Hepatic stellate cell (primary cell): Measurements from ENCODE around the gene SRP68.

Experiments
- DNase-seq: peaks from one replicate; pipeline ENCODE4 v3.0.0; 2011; ENCODE audit warnings: low spot score

SRP68 gene

GRCh38 chr17:76017481-76018339, 54.6 kb downstream of the SRP68 start:
- no peak for DNase-seq

DNA sequence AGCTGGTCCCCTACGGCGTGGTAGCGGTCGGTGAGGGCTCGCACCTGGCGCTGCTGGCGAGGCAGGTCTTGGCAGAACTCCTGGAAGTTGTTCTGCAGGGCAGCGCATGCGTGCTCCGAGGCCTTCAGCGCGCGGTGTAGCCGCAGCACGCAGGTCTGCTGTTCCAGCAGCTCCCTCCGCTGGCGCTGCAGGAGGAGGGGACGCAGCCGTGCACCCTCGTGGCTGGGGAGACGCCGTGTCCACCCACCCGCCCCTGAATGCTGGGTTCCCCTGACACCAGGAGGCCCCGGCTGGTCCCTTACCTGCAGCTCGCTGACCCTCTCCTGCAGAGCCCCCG, 57.4 kb downstream of the SRP68 start:
- DNase-seq: no peak

- peak; percentile 82 for DNase-seq
These were observed 58.0 kb downstream of the SRP68 start for GRCh38 chr17:76014100-76014924.

DNA sequence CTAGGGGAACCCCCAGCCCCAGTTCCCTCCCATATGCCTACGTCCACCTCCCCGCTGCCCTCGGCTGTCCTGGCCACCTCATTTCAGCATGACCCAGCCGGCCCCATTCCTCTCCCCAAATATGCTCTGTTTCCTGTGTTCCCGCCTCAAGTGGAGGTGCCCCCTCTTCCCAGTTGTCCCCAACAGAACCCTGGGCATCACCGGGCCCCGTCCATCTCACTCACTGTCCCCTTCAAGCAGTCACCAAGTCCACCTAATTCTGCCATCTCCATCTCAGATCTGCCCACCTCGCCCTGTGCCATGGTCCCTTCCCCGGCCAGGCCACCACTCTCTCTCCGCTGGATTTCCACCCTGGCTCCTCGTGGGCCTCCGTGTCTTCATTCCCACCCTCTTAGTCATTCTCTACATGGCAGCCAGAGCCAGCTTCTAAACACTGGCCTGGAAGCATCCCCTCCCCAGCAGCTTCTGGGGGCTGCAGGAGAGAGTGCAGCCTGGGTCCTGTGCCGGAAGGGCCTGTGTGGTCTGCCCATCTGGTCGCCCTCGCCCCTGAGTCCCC, 58.9 kb downstream of the SRP68 start:
- DNase-seq: no peak

DNA sequence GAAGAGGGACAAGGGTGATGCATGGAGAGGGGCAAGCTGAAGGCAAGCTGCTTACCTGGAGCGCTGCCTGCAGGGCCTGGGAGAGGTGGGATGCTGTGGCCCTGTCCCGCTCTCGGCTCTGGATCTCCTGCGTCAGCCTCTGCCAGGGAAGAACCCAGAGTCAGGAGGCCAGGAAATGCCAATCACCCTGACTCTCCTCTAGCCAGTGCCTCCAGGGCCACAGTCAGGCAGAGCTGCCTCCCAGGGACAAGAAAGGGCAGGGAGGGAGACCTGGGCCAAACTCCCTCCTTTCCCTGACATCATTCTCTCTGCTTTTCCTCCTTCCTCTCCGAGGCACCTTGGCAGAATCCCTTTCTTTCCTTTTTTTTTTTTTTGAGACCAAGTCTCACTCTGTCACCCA, 60.4 kb downstream of the SRP68 start:
- no peak for DNase-seq

DNA sequence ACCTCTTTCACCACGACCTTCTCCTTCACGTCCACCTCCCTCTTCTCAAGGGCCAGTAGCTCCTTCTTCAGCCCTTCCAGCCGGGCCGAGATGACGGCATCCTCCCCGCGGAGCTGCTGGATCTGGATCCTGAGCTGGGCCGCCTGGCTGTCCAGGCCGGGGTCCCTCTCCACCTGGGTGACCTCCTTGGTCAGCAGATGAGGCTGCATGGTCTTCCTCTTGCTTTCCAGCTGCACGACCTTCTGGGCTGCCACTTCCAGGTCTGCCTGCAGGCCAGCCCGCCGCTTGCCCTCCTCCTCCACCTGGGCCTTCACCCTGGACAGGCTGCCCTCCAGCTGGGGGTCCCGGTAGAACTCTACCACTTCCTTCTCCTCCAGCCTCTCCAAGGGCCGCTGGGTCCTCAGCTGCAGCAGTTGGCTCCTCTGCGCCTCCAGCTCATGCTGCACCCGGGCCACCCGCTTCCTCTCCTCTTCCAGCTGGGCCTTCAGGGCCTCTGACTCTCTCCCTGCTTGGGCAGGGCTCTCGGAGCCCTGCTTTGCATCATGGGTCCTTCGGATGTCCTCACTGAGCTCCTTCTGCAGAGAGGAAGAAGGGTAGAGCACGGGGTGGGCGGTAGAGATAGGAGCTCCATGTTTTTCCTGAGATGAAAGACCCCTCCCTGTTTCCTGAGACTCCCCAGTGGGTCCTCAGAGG, 62.2 kb downstream of the SRP68 start:
- no peak for DNase-seq

DNA sequence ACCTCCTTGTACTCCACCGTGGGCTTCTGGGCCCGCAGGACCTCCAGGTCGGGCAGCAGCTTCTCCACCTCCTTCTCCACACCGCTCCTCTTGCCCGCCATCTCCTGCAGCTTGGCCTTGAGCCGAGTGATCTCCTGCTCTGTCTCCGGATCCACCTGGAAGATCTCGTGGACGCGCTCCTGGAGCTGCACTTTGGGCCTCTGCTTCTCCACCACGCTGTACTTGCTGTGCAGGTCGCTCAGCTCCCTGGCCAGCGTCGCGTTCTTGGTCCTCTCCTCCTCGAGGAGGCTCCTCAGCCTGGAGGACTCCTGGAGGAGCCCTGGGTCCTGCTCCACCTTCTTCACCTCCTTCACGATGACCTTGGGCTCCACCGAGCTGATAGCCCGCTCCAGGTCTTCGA, 62.9 kb downstream of the SRP68 start:
- DNase-seq: no peak

GRCh38 chr17:76008630-76009425, 63.5 kb downstream of the SRP68 start:
- DNase-seq: no peak

- no peak for DNase-seq
These were observed 64.1 kb downstream of the SRP68 start for GRCh38 chr17:76008208-76008607.

GRCh38 chr17:76007850-76008165, 64.5 kb downstream of the SRP68 start:
- DNase-seq: no peak

GRCh38 chr17:76007131-76007849, 65.0 kb downstream of the SRP68 start:
- DNase-seq: no peak

DNA sequence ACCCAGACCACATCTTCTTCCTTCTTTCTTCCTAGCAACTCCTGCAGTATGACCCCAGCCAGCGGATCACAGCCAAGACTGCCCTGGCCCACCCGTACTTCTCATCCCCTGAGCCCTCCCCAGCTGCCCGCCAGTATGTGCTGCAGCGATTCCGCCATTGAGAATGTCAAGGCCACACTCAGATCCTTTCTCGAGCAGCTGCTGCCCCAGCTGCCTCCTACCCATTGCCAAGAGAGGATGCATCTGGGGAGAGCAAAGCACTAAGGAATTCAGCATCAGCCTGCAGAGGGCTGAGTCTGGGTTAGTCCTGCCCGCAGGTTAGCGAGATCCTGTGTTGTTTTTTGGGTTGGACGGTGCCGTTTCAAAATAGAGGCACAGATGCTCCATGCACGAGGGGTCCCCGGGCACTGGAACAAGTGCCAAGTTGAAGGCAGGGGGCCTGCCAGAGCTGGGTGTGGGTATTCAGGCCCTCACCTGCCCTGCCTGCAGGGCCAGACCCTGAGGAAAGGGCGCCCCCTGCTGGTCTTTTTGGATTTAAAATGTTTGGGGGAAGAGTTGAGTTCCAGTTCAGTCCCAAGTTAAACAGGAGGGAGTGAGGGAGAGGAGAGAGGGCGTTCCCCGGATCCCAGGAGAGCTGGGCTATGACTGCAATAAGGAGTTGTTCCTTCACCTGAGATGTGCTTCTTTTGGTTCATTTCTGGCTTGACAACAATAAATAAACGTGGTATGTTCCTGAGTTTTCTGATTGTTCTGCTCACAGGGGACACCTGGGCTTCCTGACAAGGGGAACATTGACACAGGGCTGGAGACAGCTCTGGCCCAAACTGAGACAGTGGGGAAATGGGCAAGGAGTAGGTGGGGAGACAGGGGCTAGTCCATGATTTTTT, 66.8 kb downstream of the SRP68 start:
- peak; percentile 69 for DNase-seq

DNA sequence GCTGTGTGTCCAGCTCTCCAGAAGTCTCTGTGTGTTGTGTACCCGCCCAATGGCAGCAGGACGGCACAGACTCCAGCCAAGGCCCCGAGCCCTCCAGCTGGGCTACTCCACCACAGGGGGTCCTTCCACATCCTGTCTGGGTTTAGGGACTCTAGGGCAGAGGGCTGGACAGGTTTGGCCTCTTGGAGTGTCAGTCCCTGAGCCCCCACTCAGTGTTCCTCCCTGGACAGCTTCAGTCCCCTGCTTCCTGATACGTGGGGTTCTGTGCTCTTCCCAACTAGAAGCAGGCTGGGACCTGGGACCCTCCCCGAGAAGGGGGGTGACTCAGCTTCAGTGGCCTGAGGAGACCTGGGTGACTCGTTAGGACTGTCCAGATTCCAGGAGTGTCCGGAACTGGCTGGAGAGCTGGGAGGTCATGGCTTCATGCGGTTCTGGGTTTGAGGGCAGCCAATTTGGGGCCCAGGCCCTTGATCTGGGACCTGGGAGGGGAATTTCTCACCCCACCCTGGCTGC, 67.5 kb downstream of the SRP68 start:
- no peak for DNase-seq

DNA sequence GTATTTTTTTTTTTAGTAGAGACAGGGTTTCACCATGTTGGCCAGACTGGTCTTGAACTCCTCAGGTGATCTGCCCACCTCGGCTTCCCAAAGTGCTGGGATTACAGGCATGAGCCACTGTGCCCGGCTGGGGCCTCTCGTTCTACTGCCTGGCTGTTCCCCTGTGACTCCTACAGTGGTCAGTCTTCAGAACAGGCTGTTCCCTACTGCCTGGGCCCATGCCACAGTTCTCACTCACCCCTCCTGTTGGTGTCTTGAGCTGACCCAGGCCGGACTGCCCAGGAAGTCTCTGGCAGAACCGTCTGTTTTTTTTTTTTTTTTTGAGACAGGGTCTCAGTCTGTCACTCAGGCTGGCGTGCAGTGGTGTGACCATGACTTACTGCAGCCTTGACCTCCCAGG, 68.4 kb downstream of the SRP68 start:
- no peak for DNase-seq

DNA sequence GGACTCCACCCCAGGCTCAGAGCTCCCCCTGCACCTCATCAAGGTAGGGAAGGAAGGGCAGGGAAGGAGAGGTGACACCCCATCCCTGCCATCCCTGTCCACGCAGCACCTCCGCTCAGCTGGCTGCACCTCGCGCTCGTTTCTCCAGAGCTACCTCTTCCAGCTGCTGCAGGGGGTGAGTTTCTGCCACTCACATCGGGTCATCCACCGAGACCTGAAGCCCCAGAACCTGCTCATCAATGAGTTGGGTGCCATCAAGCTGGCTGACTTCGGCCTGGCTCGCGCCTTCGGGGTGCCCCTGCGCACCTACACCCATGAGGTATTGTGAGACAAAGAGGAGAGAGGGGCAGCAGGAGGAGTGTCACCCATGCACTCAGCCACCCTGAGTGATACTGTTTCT, 70.2 kb downstream of the SRP68 start:
- no peak for DNase-seq

DNA sequence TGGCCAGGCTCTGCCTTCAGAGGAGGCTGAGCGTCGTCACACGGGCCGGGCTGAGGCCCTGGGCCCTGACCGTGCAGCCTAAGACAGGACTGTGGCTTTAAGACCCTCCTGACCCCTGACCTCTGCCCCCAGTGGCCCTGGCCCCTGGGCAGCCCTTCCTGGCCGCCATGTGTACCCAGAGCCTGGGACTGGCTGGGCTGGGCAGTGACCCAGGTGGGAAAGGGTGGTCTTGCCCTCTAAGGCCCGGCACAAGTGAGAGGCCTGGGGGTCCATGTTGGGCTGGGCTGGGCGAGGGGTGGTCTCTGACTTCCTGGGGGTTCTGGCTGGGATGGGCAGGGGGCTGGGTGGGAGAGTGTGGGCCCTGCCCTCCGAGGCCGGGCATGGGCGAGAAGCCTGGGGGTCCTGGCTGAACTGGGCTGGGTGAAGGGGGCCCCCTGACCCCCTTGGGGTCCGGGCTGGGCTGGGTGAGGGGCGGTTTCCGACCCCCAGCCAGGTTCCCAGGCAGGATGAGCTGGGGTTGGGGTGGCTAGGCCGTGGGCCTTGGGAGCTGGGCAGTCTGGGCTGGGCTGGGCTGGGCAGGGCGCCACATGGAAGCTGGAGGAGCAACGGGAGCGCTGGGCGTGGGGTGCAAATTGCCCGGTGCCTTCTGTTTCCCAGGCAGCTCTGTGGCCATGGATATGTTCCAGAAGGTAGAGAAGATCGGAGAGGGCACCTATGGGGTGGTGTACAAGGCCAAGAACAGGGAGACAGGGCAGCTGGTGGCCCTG, 71.4 kb downstream of the SRP68 start, which contains the start of gene CDK3:
Gene CDK3, plus strand, starts transcription at position 101 of the 767 bp plus-strand sequence. Its CDS starts 571 bp downstream, at position 672.
- no peak for DNase-seq

GRCh38 chr17:76000016-76000754, 72.1 kb downstream of the SRP68 start:
- DNase-seq: peak; percentile 83

DNA sequence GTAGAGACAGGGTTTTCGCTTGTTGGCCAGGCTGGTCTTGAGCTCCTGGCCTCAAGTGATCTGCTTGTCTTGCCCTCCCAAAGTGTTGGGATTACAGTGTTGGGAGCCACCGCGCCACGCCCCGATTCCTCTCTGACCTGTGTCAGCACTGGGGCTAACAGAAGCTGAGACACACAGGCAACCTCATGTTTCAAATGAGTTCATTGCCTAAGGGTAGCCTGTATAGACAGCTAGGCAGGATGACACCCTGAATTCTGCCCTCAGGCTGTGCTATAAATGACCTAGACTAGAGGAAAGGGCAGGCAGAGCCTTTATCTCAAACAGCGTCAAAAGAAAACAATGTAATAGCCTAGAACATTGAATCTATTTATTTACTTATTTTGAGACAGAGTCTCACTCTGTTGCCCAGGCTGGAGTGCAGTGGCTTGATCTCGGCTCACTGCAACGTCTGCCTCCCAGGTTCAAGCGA, 74.0 kb downstream of the SRP68 start:
- DNase-seq: no peak
